SJSA1 (cell line): ENCODE measurements around the gene SLC4A1. TPM values are rescaled to one million over a fixed set of nuclear protein-coding genes. Genes with fewer than 3 reads are reported as not detected.

Experiments
- DNase-seq, 2 experiments: peaks; one replicate each; pipeline ENCODE4 v3.0.0-alpha.2; 2015 to 2020; ENCODE audit warnings: low spot score in 2 of 2, low read depth in 1 of 2
- H3K27ac ChIP-seq: fragments of 250-450 bp; sonication (Bioruptor Pico); 2 replicates; pipeline ENCODE4 v1.5.1; 2020; ENCODE audit warnings: mild to moderate bottlenecking, moderate library complexity
- H3K27me3 ChIP-seq: fragments of 250-450 bp; sonication (Bioruptor Pico); replicated peaks from 2 replicates; pipeline ENCODE4 v1.5.1; 2020; ENCODE audit warnings: mild to moderate bottlenecking, moderate library complexity
- H3K36me3 ChIP-seq: fragments of 250-450 bp; sonication (Bioruptor Pico); 2 replicates; pipeline ENCODE4 v1.5.1; 2020; ENCODE audit warnings: mild to moderate bottlenecking
- H3K4me1 ChIP-seq: fragments of 250-450 bp; sonication (Bioruptor Pico); replicated peaks from 2 replicates; pipeline ENCODE4 v1.6.1; 2021; ENCODE audit warnings: mild to moderate bottlenecking
- H3K4me3 ChIP-seq: fragments of 250-450 bp; sonication (Bioruptor Pico); 2 replicates; pipeline ENCODE4 v1.5.1; 2020; ENCODE audit warnings: mild to moderate bottlenecking
- H3K9me3 ChIP-seq: fragments of 250-450 bp; sonication (Bioruptor Pico); replicated peaks from 2 replicates; pipeline ENCODE4 v1.5.1; 2020; ENCODE audit warnings: mild to moderate bottlenecking
- total RNA-seq: library from RNA; depleted of rRNA; stranded (reverse); fragments of >200 nt; shearing (Covaris generic); gene quantifications from 2 replicates; pipeline ENCODE4 v1.2.3, GENCODE V29; 2014

The SLC4A1 gene
- total RNA-seq, 1 experiment from 2014 or later, result not detected

- Histone ChIP-seq H3K4me1 (peaks cover 11% of the 10 kb centered on the region), H3K36me3 (no peaks in the 10 kb centered on the region), H3K9me3 (no peaks in the 10 kb centered on the region), H3K4me3 (no peak overlapping the region), H3K27me3 (no peaks in the 10 kb centered on the region; the same call in 1 of the 2 replicates), H3K27ac (no peak overlapping the region)
- peak; percentile 40 to 75 for DNase-seq
Observed at GRCh38 chr17:44279666-44280391, 11.9 kb upstream of the SLC4A1 start.

GRCh38 chr17:44279346-44279665 is 11.4 kb upstream of the SLC4A1 start:
- Histone ChIP-seq H3K4me1 (peaks cover 11% of the 10 kb centered on the region), H3K27me3 (no peaks in the 10 kb centered on the region; the same call in 1 of the 2 replicates), H3K27ac (no peak overlapping the region), H3K36me3 (no peaks in the 10 kb centered on the region), H3K9me3 (no peaks in the 10 kb centered on the region), H3K4me3 (no peak overlapping the region)
- no peak for DNase-seq

GRCh38 chr17:44277976-44278375 is 10.0 kb upstream of the SLC4A1 start:
- H3K4me3 ChIP-seq, result no peak overlapping the region
- H3K4me1 ChIP-seq, result peaks cover 11% of the 10 kb centered on the region
- no peak for DNase-seq
- H3K27ac ChIP-seq, result no peak overlapping the region
- no peaks in the 10 kb centered on the region for H3K9me3 ChIP-seq
- no peaks in the 10 kb centered on the region; the same call in 1 of the 2 replicates for H3K27me3 ChIP-seq
- no peaks in the 10 kb centered on the region for H3K36me3 ChIP-seq

- Histone ChIP-seq H3K36me3 (no peaks in the 10 kb centered on the region), H3K27ac (no peak overlapping the region), H3K27me3 (no peaks in the 10 kb centered on the region; the same call in 1 of the 2 replicates), H3K4me1 (no peaks in the 10 kb centered on the region), H3K9me3 (no peaks in the 10 kb centered on the region), H3K4me3 (no peak overlapping the region)
- no peak for DNase-seq
Observed at GRCh38 chr17:44273607-44274006, 5.7 kb upstream of the SLC4A1 start.

GRCh38 chr17:44272954-44273353 is 5.0 kb upstream of the SLC4A1 start:
- Histone ChIP-seq H3K27ac (no peak overlapping the region), H3K27me3 (peaks cover 4% of the 10 kb centered on the region; the same call in 1 of the 2 replicates), H3K4me3 (no peak overlapping the region), H3K9me3 (no peaks in the 10 kb centered on the region), H3K4me1 (no peaks in the 10 kb centered on the region), H3K36me3 (no peaks in the 10 kb centered on the region)
- DNase-seq, result no peak

GRCh38 chr17:44272321-44272951 is 4.5 kb upstream of the SLC4A1 start:
- H3K27ac ChIP-seq, result no peak overlapping the region
- no peak for DNase-seq
- no peaks in the 10 kb centered on the region for H3K36me3 ChIP-seq
- H3K27me3 ChIP-seq, result peaks cover 8% of the 10 kb centered on the region; the same call in 1 of the 2 replicates
- H3K4me1 ChIP-seq, result no peaks in the 10 kb centered on the region
- H3K9me3 ChIP-seq, result no peaks in the 10 kb centered on the region
- H3K4me3 ChIP-seq, result no peak overlapping the region

GRCh38 chr17:44269535-44270240 is 1.8 kb upstream of the SLC4A1 start:
- no peak overlapping the region for H3K4me3 ChIP-seq
- DNase-seq, result no peak
- no peaks in the 10 kb centered on the region for H3K36me3 ChIP-seq
- no peak overlapping the region for H3K27ac ChIP-seq
- peaks cover 9% of the 10 kb centered on the region; the same call in 1 of the 2 replicates for H3K27me3 ChIP-seq
- no peaks in the 10 kb centered on the region for H3K4me1 ChIP-seq
- H3K9me3 ChIP-seq, result no peaks in the 10 kb centered on the region

GRCh38 chr17:44268709-44269534 is 987 bp upstream of the SLC4A1 start:
- DNase-seq, result no peak
- Histone ChIP-seq H3K4me1 (no peaks in the 10 kb centered on the region), H3K36me3 (no peaks in the 10 kb centered on the region), H3K27ac (no peak overlapping the region), H3K27me3 (0 out of 2 replicates have a peak, but pooled peaks cover 12% of the 10 kb centered on the region), H3K4me3 (no peak overlapping the region), H3K9me3 (no peaks in the 10 kb centered on the region)

- DNase-seq, result no peak
- no peak overlapping the region for H3K27ac ChIP-seq
- no peaks in the 10 kb centered on the region for H3K4me1 ChIP-seq
- no peaks in the 10 kb centered on the region for H3K36me3 ChIP-seq
- no peak overlapping the region for H3K4me3 ChIP-seq
- H3K27me3 ChIP-seq, result peaks cover 23% of the 10 kb centered on the region; the same call in 1 of the 2 replicates
- H3K9me3 ChIP-seq, result no peaks in the 10 kb centered on the region
Observed at GRCh38 chr17:44267165-44267455, 825 bp downstream of the SLC4A1 start.

- no peaks in the 10 kb centered on the region for H3K9me3 ChIP-seq
- peaks cover 24% of the 10 kb centered on the region; the same call in 1 of the 2 replicates for H3K27me3 ChIP-seq
- no peaks in the 10 kb centered on the region for H3K36me3 ChIP-seq
- H3K4me3 ChIP-seq, result no peak overlapping the region
- H3K27ac ChIP-seq, result no peak overlapping the region
- no peaks in the 10 kb centered on the region for H3K4me1 ChIP-seq
- no peak for DNase-seq
Observed at GRCh38 chr17:44266402-44267164, 1.4 kb downstream of the SLC4A1 start.

GRCh38 chr17:44263345-44263902 is 4.5 kb downstream of the SLC4A1 start:
- Histone ChIP-seq H3K4me3 (no peak overlapping the region), H3K27me3 (peaks cover 33% of the 10 kb centered on the region), H3K9me3 (no peaks in the 10 kb centered on the region), H3K36me3 (no peaks in the 10 kb centered on the region), H3K27ac (no peak overlapping the region), H3K4me1 (no peaks in the 10 kb centered on the region)
- DNase-seq, result no peak

- Histone ChIP-seq H3K4me1 (no peaks in the 10 kb centered on the region), H3K27ac (no peak overlapping the region), H3K36me3 (no peaks in the 10 kb centered on the region), H3K9me3 (no peaks in the 10 kb centered on the region), H3K4me3 (no peak overlapping the region), H3K27me3 (peaks cover 32% of the 10 kb centered on the region)
- no peak for DNase-seq
Observed at GRCh38 chr17:44262654-44263225, 5.2 kb downstream of the SLC4A1 start.
